HG03175 (cell line): ENCODE measurements around the gene DBNDD2.

Source experiments
- ATAC-seq: cut with Tn5 transposase; IDR thresholded peaks from one replicate; pipeline ENCODE4 v1.9.1; 2021; ENCODE audit warnings: mild to moderate bottlenecking, moderate library complexity; ENCODE audit not compliant: unreplicated experiment

Gene DBNDD2

GRCh38 chr20:45378191-45378590, 29.9 kb upstream of the DBNDD2 start, which contains the start of gene TP53TG5:
TP53TG5 (minus strand) TSS chr20:45378325; CDS start chr20:45378236, 89 bp downstream.
- ATAC-seq = no peak

- no peak for ATAC-seq
Observed at GRCh38 chr20:45387274-45387673, 20.8 kb upstream of the DBNDD2 start.

- ATAC-seq = no peak
Observed at GRCh38 chr20:45390931-45391330, 17.2 kb upstream of the DBNDD2 start.

GRCh38 chr20:45391559-45391958, 16.5 kb upstream of the DBNDD2 start:
- no peak for ATAC-seq

- no peak for ATAC-seq
Observed at GRCh38 chr20:45392733-45393132, 15.4 kb upstream of the DBNDD2 start.

- ATAC-seq = no peak
Observed at GRCh38 chr20:45394221-45395113, 13.6 kb upstream of the DBNDD2 start.

- ATAC-seq = no peak
Observed at GRCh38 chr20:45395114-45395415, 13.0 kb upstream of the DBNDD2 start.

GRCh38 chr20:45399018-45399417, 9.1 kb upstream of the DBNDD2 start:
- no peak for ATAC-seq

GRCh38 chr20:45400346-45401031, 7.6 kb upstream of the DBNDD2 start:
- ATAC-seq = no peak

GRCh38 chr20:45402946-45403345, 5.1 kb upstream of the DBNDD2 start:
- no peak for ATAC-seq

GRCh38 chr20:45404438-45404837, 3.7 kb upstream of the DBNDD2 start:
- no peak for ATAC-seq

- ATAC-seq = no peak
Observed at GRCh38 chr20:45405571-45406259, 2.4 kb upstream of the DBNDD2 start.

- ATAC-seq = no peak
Observed at GRCh38 chr20:45406260-45407066, 1.6 kb upstream of the DBNDD2 start.

- no peak for ATAC-seq
Observed at GRCh38 chr20:45407067-45407745, 883 bp upstream of the DBNDD2 start.

GRCh38 chr20:45408646-45409213, 641 bp downstream of the DBNDD2 start:
- ATAC-seq = no peak

GRCh38 chr20:45409521-45410272, 1.6 kb downstream of the DBNDD2 start:
- ATAC-seq = no peak

- ATAC-seq = no peak
Observed at GRCh38 chr20:45410887-45411286, 2.8 kb downstream of the DBNDD2 start.

- ATAC-seq = no peak
Observed at GRCh38 chr20:45412653-45413052, 4.6 kb downstream of the DBNDD2 start.

GRCh38 chr20:45413479-45413878, 5.4 kb downstream of the DBNDD2 start:
- no peak for ATAC-seq
